Sigmoid colon (tissue), 4 donors: ENCODE results near the gene IDI1.

Experiments used
- POLR2A ChIP-seq, 2 donors: fragments of 450-650 bp; IDR thresholded peaks; one replicate each; pipeline ENCODE4 v1.6.1; 2016; ENCODE audit warnings: antibody characterized with exemption in 2 of 2, mild to moderate bottlenecking in 2 of 2, moderate library complexity in 2 of 2
- POLR2AphosphoS5 ChIP-seq, 4 donors: sonication (generic); formaldehyde crosslinking; IDR thresholded peaks; one replicate each; pipeline ENCODE4 v1.6.1; 2017; ENCODE audit warnings: antibody characterized with exemption in 4 of 4
- TF ChIP-seq, protein P1 (sequence below), 4 experiments: fragments of 450-650 bp in 3 of 4; fragments of 200-600 bp in 1 of 4; IDR thresholded peaks; one replicate each; pipeline ENCODE4 v1.5.1; 2016 to 2019; ENCODE audit warnings: antibody characterized with exemption in 4 of 4, mild to moderate bottlenecking in 3 of 4, moderate library complexity in 2 of 4

DNA sequence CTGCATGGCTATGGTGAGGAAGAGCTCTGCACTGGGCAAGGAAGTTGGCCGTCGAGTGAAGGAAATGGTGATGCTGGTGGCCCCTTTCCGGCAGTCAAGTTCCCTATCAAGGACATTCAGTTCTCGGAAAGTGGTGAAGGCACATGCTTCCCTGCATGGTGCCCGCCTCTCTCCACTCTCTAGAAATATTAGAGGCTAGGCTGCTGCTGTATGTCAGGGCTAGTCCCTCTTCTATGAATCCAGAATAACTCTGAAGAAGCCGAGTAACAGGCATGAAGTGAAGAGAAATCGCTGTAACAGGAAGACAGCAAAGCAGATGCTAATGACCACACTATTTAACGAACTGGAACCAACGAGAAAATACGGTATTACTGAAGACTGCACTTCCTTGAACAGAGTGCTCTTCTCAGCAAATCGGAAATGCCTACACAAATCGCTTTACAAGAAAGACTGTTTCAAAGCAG lies 5.4 kb downstream of the IDI1 start:
- TF ChIP-seq, protein P1, sequence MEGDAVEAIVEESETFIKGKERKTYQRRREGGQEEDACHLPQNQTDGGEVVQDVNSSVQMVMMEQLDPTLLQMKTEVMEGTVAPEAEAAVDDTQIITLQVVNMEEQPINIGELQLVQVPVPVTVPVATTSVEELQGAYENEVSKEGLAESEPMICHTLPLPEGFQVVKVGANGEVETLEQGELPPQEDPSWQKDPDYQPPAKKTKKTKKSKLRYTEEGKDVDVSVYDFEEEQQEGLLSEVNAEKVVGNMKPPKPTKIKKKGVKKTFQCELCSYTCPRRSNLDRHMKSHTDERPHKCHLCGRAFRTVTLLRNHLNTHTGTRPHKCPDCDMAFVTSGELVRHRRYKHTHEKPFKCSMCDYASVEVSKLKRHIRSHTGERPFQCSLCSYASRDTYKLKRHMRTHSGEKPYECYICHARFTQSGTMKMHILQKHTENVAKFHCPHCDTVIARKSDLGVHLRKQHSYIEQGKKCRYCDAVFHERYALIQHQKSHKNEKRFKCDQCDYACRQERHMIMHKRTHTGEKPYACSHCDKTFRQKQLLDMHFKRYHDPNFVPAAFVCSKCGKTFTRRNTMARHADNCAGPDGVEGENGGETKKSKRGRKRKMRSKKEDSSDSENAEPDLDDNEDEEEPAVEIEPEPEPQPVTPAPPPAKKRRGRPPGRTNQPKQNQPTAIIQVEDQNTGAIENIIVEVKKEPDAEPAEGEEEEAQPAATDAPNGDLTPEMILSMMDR (IDR thresholded peaks at IDR 0.05): no peak
- TF ChIP-seq POLR2AphosphoS5 (IDR thresholded peaks at IDR 0.05) (peak in 2 of 4 donors; percentile 57 to 67), POLR2A (IDR thresholded peaks at IDR 0.05) (peak in 1 of 2 donors; percentile 20)
